Astrocyte (in vitro differentiated cells and primary cell): ENCODE measurements around the gene MTCH1. TPM values are rescaled to one million over a fixed set of nuclear protein-coding genes. Genes with fewer than 3 reads are reported as not detected.

ENCODE experiments used
- DNase-seq: peaks from one replicate; pipeline ENCODE4 v3.0.0-alpha.2; 2010; ENCODE audit warnings: low read depth
- FAIRE-seq: peaks from 2 replicates; lab custom pipeline; 2011; peaks lifted over from hg19 to GRCh38; lab: Jason Lieb, UNC
- H2AFZ ChIP-seq: 2 replicates; pipeline ENCODE4 v1.6.0; 2012; ENCODE audit warnings: low read depth, low read length, inconsistent platforms
- H3K27ac ChIP-seq: 2 replicates; pipeline ENCODE4 v1.5.1; 2011; ENCODE audit warnings: low read depth, low read length, inconsistent platforms
- H3K27me3 ChIP-seq: 2 replicates; pipeline ENCODE4 v1.6.0; 2011; ENCODE audit warnings: low read length, inconsistent platforms; ENCODE audit not compliant: insufficient read depth
- H3K36me3 ChIP-seq: 2 replicates; pipeline ENCODE4 v1.5.1; 2011; ENCODE audit warnings: low read length, inconsistent platforms; ENCODE audit not compliant: insufficient read depth
- H3K4me1 ChIP-seq: 2 replicates; pipeline ENCODE4 v1.5.1; 2011; ENCODE audit warnings: low read length, inconsistent platforms; ENCODE audit not compliant: insufficient read depth
- H3K4me2 ChIP-seq: 2 replicates; pipeline ENCODE4 v1.6.0; 2012; ENCODE audit warnings: low read length, inconsistent platforms
- H3K4me3 ChIP-seq: 2 replicates; pipeline ENCODE4 v1.5.1; 2011; ENCODE audit warnings: low read depth, mild to moderate bottlenecking, low read length, inconsistent platforms; ENCODE audit not compliant: insufficient read depth
- H3K79me2 ChIP-seq: 2 replicates; pipeline ENCODE4 v1.6.0; 2012; ENCODE audit warnings: mild to moderate bottlenecking, low read length, inconsistent platforms; ENCODE audit not compliant: insufficient read depth
- H3K9ac ChIP-seq: 2 replicates; pipeline ENCODE4 v1.6.0; 2012; ENCODE audit warnings: mild to moderate bottlenecking, low read length, inconsistent platforms
- H3K9me3 ChIP-seq: 2 replicates; pipeline ENCODE4 v1.5.1; 2012; ENCODE audit warnings: low read depth, mild to moderate bottlenecking, low read length, inconsistent platforms; ENCODE audit not compliant: insufficient read depth
- H4K20me1 ChIP-seq: 2 replicates; pipeline ENCODE4 v1.6.0; 2012; ENCODE audit warnings: low read length, inconsistent platforms; ENCODE audit not compliant: insufficient read depth
- H3K27ac Mint-ChIP-seq: one replicate; pipeline ENCODE4 v1.8.0; 2021; ENCODE audit warnings: mild to moderate bottlenecking, mixed read lengths; ENCODE audit not compliant: unreplicated experiment
- H3K27me3 Mint-ChIP-seq: one replicate; pipeline ENCODE4 v1.8.0; 2021; ENCODE audit warnings: low read depth, mixed read lengths; ENCODE audit not compliant: unreplicated experiment
- H3K36me3 Mint-ChIP-seq: one replicate; pipeline ENCODE4 v1.8.0; 2021; ENCODE audit warnings: low read depth, mixed read lengths; ENCODE audit not compliant: unreplicated experiment
- H3K4me1 Mint-ChIP-seq: one replicate; pipeline ENCODE4 v1.8.0; 2021; ENCODE audit warnings: low read depth, mixed read lengths; ENCODE audit not compliant: unreplicated experiment
- H3K4me3 Mint-ChIP-seq: one replicate; pipeline ENCODE4 v1.8.0; 2021; ENCODE audit warnings: mild to moderate bottlenecking, moderate library complexity, mixed read lengths; ENCODE audit not compliant: unreplicated experiment
- H3K9me3 Mint-ChIP-seq: one replicate; pipeline ENCODE4 v1.8.0; 2021; ENCODE audit warnings: mild to moderate bottlenecking, mixed read lengths; ENCODE audit not compliant: unreplicated experiment
- EZH2 ChIP-seq: IDR thresholded peaks from 2 replicates; pipeline ENCODE4 v1.6.1; 2012; ENCODE audit warnings: mild to moderate bottlenecking, low read length, inconsistent platforms; ENCODE audit not compliant: insufficient read depth
- total RNA-seq: library from RNA; stranded (reverse); gene quantifications from 2 replicates; pipeline ENCODE4 v1.2.1, GENCODE V29; 2021
- TF ChIP-seq, protein P1 (sequence below): IDR thresholded peaks from 2 replicates; pipeline ENCODE4 v1.5.1; 2011; ENCODE audit warnings: low read depth, mild to moderate bottlenecking, inconsistent platforms, low read length, moderate library complexity; ENCODE audit not compliant: insufficient read depth

Gene MTCH1
- total RNA-seq, 1 donor from 2014 or later = 311 TPM

DNA sequence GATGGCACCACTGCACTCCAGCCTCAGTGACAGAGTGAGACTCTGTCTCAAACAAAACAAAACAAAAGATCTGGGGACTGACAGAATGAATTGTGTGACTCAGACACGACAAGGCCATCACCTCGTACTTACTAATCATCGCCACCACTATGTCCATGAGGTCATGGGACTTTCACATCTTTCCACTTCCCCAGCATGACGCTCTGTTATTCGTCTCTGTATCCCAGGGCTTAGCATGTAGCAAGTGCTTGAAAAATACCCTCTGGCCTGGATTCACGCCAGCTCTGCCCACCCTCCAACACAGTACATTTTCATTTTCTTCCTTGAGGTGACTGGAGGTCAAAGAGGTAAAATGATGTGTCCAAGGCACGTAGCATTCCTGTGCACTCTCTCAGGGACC is 47.3 kb upstream of the MTCH1 start:
- no peak overlapping the region for H3K4me3 Mint-ChIP-seq
- Histone ChIP-seq H3K79me2 (no peaks in the 10 kb centered on the region), H3K27me3 (no peaks in the 10 kb centered on the region), H3K4me1 (no peaks in the 10 kb centered on the region), H3K9ac (no peak overlapping the region), H3K27ac (no peak overlapping the region), H3K4me3 (no peak overlapping the region), H3K9me3 (peaks cover 3% of the 10 kb centered on the region), H2AFZ (no peak overlapping the region), H3K4me2 (no peak overlapping the region), H3K36me3 (no peaks in the 10 kb centered on the region), H4K20me1 (no peaks in the 10 kb centered on the region)
- H3K27me3 Mint-ChIP-seq = no peaks in the 10 kb centered on the region
- no peaks in the 10 kb centered on the region for H3K36me3 Mint-ChIP-seq
- TF ChIP-seq EZH2 = no peak
- TF ChIP-seq, protein P1, sequence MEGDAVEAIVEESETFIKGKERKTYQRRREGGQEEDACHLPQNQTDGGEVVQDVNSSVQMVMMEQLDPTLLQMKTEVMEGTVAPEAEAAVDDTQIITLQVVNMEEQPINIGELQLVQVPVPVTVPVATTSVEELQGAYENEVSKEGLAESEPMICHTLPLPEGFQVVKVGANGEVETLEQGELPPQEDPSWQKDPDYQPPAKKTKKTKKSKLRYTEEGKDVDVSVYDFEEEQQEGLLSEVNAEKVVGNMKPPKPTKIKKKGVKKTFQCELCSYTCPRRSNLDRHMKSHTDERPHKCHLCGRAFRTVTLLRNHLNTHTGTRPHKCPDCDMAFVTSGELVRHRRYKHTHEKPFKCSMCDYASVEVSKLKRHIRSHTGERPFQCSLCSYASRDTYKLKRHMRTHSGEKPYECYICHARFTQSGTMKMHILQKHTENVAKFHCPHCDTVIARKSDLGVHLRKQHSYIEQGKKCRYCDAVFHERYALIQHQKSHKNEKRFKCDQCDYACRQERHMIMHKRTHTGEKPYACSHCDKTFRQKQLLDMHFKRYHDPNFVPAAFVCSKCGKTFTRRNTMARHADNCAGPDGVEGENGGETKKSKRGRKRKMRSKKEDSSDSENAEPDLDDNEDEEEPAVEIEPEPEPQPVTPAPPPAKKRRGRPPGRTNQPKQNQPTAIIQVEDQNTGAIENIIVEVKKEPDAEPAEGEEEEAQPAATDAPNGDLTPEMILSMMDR = no peak
- FAIRE-seq = no peak
- H3K9me3 Mint-ChIP-seq = peaks cover 5% of the 10 kb centered on the region
- H3K4me1 Mint-ChIP-seq = peaks cover 2% of the 10 kb centered on the region
- DNase-seq = no peak
- no peak overlapping the region for H3K27ac Mint-ChIP-seq

DNA sequence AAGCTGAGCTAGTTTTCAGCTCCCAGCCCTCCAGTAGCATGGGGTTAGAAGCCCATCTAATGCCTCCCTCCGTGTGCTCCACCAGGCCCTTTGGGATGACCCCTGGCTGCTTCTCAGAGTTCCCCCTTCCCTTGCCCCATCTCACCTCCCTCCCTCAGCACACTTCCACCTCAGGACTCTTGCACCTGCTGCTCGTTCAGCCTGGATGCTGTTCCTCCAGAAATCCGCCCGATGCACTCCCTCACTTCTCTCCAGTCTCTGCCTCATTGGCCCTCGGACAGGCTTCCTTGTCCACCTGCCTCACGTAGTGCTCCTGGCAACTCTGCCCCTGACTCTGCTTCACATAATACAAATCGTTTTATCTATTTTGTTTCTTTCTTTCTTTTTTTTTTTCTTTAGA is 46.2 kb upstream of the MTCH1 start:
- Histone ChIP-seq H3K27ac (no peak overlapping the region), H3K4me3 (no peak overlapping the region), H3K27me3 (no peaks in the 10 kb centered on the region), H3K79me2 (no peaks in the 10 kb centered on the region), H3K9me3 (peaks cover 3% of the 10 kb centered on the region), H2AFZ (no peak overlapping the region), H3K36me3 (no peaks in the 10 kb centered on the region), H3K4me1 (no peaks in the 10 kb centered on the region), H4K20me1 (no peaks in the 10 kb centered on the region), H3K9ac (no peak overlapping the region), H3K4me2 (no peak overlapping the region)
- DNase-seq (no peak), FAIRE-seq (no peak)
- H3K27ac Mint-ChIP-seq = no peak overlapping the region
- H3K4me1 Mint-ChIP-seq = peaks cover 2% of the 10 kb centered on the region
- H3K36me3 Mint-ChIP-seq = no peaks in the 10 kb centered on the region
- H3K27me3 Mint-ChIP-seq = no peaks in the 10 kb centered on the region
- H3K9me3 Mint-ChIP-seq = peaks cover 5% of the 10 kb centered on the region
- TF ChIP-seq, protein P1 = no peak
- no peak for TF ChIP-seq EZH2
- no peak overlapping the region for H3K4me3 Mint-ChIP-seq

GRCh38 chr6:37030599-37030998 is 44.6 kb upstream of the MTCH1 start:
- no peak overlapping the region for H3K27ac Mint-ChIP-seq
- peaks cover 2% of the 10 kb centered on the region for H3K4me1 Mint-ChIP-seq
- no peak overlapping the region for H3K27ac ChIP-seq
- H3K27me3 Mint-ChIP-seq = peaks cover 5% of the 10 kb centered on the region
- TF ChIP-seq, protein P1 = no peak
- no peak for TF ChIP-seq EZH2
- peaks cover 3% of the 10 kb centered on the region for H3K9me3 ChIP-seq
- DNase-seq (no peak), FAIRE-seq (no peak)
- H3K4me3 ChIP-seq = no peak overlapping the region
- H3K27me3 ChIP-seq = no peaks in the 10 kb centered on the region
- no peak overlapping the region for H3K4me3 Mint-ChIP-seq
- H2AFZ ChIP-seq = no peak overlapping the region
- no peaks in the 10 kb centered on the region for H3K4me1 ChIP-seq
- H3K4me2 ChIP-seq = no peak overlapping the region
- H3K36me3 ChIP-seq = no peaks in the 10 kb centered on the region
- H3K36me3 Mint-ChIP-seq = no peaks in the 10 kb centered on the region
- H3K9me3 Mint-ChIP-seq = peaks cover 5% of the 10 kb centered on the region
- H3K9ac ChIP-seq = no peak overlapping the region
- H4K20me1 ChIP-seq = no peaks in the 10 kb centered on the region
- no peaks in the 10 kb centered on the region for H3K79me2 ChIP-seq
